K562 (cell line): ENCODE measurements around the gene MUSK.

Experiments
- BCL6 ChIP-seq: fragments of 250-450 bp; sonication (Bioruptor Pico); IDR thresholded peaks from 2 replicates; pipeline ENCODE4 v1.4.0; 2020
- BHLHE40 ChIP-seq: IDR thresholded peaks from 2 replicates; pipeline ENCODE4 v1.6.1; 2011; ENCODE audit warnings: low read length, improper control_type of control experiment
- CTCF ChIP-seq, 3 experiments: IDR thresholded peaks in 2 of 3; conservative IDR thresholded peaks in 1 of 3; 2 replicates each; pipeline ENCODE4 v1.5.1; 2011 to 2012; ENCODE audit warnings: low read length in 3 of 3, mild to moderate bottlenecking in 3 of 3, control low read depth in 2 of 3, improper control_type of control experiment in 1 of 3, inconsistent platforms in 1 of 3, low read depth in 1 of 3, mixed read lengths in 1 of 3, moderate library complexity in 1 of 3; ENCODE audit not compliant: insufficient read depth in 2 of 3
- DPF2 ChIP-seq: fragments of 450-650 bp; IDR thresholded peaks from 2 replicates; pipeline ENCODE4 v1.6.1; 2016
- EP400 ChIP-seq: fragments of 450-650 bp; IDR thresholded peaks from 2 replicates; pipeline ENCODE4 v1.6.1; 2017; ENCODE audit warnings: antibody characterized with exemption, mild to moderate bottlenecking, moderate library complexity
- EZH2 ChIP-seq: IDR thresholded peaks from 2 replicates; pipeline ENCODE4 v1.6.1; 2012; ENCODE audit warnings: low read depth, mild to moderate bottlenecking, inconsistent platforms, low read length, borderline replicate concordance
- HCFC1 ChIP-seq: IDR thresholded peaks from 2 replicates; pipeline ENCODE4 v1.6.1; 2012; ENCODE audit warnings: low read depth, low read length, improper control_type of control experiment
- KDM1A ChIP-seq, 2 experiments: fragments of 450-650 bp; IDR thresholded peaks; 2 replicates each; pipeline ENCODE4 v1.6.1; 2016; ENCODE audit warnings: mild to moderate bottlenecking in 2 of 2
- NR2F6 ChIP-seq: fragments of 450-650 bp; formaldehyde crosslinking; IDR thresholded peaks from 2 replicates; pipeline ENCODE4 v1.4.0; 2020; ENCODE audit warnings: mild to moderate bottlenecking
- SP1 ChIP-seq: sonication (generic); formaldehyde crosslinking; IDR thresholded peaks from 2 replicates; pipeline ENCODE4 v1.8.1; 2022; ENCODE audit warnings: mild to moderate bottlenecking, missing genetic modification reagents
- TBL1XR1 ChIP-seq, 2 experiments: IDR thresholded peaks; 2 replicates each; pipeline ENCODE4 v1.6.1; 2012; ENCODE audit warnings: improper control_type of control experiment in 2 of 2, low read length in 2 of 2, mild to moderate bottlenecking in 1 of 2
- TF ChIP-seq, protein P1 (sequence below), 2 experiments: fragments of 450-650 bp in 1 of 2; sonication (generic) in 1 of 2; formaldehyde crosslinking in 1 of 2; IDR thresholded peaks in 1 of 2; conservative IDR thresholded peaks in 1 of 2; 2 replicates each; pipeline versions ENCODE4 v1.6.1 to v1.8.1; 2016 to 2023; ENCODE audit warnings: mild to moderate bottlenecking in 2 of 2, moderate library complexity in 2 of 2, inconsistent platforms in 1 of 2, missing genetic modification reagents in 1 of 2
- TF ChIP-seq, protein P2 (sequence below): fragments of 250-450 bp; sonication (Bioruptor Pico); IDR thresholded peaks from 2 replicates; pipeline ENCODE4 v1.6.1; 2021; ENCODE audit warnings: mild to moderate bottlenecking
- TF ChIP-seq, protein P3 (sequence below): fragments of 450-650 bp; IDR thresholded peaks from 2 replicates; pipeline ENCODE4 v1.6.1; 2017; ENCODE audit warnings: antibody characterized with exemption, mild to moderate bottlenecking

DNA sequence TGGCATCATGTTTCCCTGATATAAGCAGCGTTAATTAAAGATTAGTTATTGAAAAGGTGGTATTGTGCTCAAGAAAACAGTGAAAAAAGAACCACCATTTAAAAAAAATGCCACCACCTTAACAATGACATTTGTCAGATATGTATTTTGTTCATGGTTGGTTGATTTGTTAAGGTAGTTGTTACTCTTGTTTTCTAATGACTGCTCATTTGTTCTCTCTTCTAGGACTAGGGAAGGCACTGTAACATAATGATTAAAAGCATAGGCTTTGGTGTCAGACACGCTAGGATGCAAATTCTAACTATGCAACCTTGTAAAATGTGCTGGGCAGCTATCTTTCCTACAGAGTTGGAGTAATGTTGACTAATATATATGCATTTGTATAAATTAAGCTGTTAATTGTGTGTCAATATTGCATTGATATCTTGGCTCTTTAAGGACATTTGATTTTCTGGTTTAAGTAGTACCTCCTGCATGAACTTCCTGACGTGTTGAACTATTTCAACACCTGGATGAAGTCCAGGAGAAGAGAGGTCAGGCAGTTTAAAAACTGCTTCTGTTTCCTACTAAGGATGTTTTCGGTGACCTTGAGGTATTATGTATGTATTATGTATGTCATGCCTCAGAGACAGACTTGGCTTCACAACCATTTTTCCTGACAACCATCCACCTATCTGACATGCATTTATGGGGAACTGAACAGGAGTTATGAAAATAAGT is 77.8 kb downstream of the MUSK start:
- TF ChIP-seq BCL6 (CRISPR knock-in tag): no peak
- no peak for TF ChIP-seq TBL1XR1 (IDR thresholded peaks at IDR 0.05; ENCODE audit: low read length in 2 of 2)
- TF ChIP-seq HCFC1: no peak
- no peak for TF ChIP-seq SP1 (CRISPR knock-in tag)
- TF ChIP-seq EZH2: no peak
- TF ChIP-seq, protein P1, sequence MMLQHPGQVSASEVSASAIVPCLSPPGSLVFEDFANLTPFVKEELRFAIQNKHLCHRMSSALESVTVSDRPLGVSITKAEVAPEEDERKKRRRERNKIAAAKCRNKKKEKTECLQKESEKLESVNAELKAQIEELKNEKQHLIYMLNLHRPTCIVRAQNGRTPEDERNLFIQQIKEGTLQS (IDR thresholded peaks at IDR 0.05): no peak
- TF ChIP-seq, protein P1 (CRISPR knock-in tag; conservative IDR thresholded peaks at IDR 0.05): no peak
- no peak for TF ChIP-seq CTCF (IDR thresholded peaks at IDR 0.05 in 2 of 3, conservative IDR thresholded peaks at IDR 0.05 in 1 of 3; ENCODE audit: insufficient read depth in 2 of 3, low read depth in 1 of 3, low read length in 3 of 3)
- TF ChIP-seq KDM1A (IDR thresholded peaks at IDR 0.05): no peak
- no peak for TF ChIP-seq BHLHE40
- TF ChIP-seq, protein P2, sequence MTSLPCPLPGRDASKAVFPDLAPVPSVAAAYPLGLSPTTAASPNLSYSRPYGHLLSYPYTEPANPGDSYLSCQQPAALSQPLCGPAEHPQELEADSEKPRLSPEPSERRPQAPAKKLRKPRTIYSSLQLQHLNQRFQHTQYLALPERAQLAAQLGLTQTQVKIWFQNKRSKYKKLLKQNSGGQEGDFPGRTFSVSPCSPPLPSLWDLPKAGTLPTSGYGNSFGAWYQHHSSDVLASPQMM (CRISPR knock-in tag): no peak
- TF ChIP-seq EP400: no peak
- TF ChIP-seq DPF2: no peak
- TF ChIP-seq, protein P3, sequence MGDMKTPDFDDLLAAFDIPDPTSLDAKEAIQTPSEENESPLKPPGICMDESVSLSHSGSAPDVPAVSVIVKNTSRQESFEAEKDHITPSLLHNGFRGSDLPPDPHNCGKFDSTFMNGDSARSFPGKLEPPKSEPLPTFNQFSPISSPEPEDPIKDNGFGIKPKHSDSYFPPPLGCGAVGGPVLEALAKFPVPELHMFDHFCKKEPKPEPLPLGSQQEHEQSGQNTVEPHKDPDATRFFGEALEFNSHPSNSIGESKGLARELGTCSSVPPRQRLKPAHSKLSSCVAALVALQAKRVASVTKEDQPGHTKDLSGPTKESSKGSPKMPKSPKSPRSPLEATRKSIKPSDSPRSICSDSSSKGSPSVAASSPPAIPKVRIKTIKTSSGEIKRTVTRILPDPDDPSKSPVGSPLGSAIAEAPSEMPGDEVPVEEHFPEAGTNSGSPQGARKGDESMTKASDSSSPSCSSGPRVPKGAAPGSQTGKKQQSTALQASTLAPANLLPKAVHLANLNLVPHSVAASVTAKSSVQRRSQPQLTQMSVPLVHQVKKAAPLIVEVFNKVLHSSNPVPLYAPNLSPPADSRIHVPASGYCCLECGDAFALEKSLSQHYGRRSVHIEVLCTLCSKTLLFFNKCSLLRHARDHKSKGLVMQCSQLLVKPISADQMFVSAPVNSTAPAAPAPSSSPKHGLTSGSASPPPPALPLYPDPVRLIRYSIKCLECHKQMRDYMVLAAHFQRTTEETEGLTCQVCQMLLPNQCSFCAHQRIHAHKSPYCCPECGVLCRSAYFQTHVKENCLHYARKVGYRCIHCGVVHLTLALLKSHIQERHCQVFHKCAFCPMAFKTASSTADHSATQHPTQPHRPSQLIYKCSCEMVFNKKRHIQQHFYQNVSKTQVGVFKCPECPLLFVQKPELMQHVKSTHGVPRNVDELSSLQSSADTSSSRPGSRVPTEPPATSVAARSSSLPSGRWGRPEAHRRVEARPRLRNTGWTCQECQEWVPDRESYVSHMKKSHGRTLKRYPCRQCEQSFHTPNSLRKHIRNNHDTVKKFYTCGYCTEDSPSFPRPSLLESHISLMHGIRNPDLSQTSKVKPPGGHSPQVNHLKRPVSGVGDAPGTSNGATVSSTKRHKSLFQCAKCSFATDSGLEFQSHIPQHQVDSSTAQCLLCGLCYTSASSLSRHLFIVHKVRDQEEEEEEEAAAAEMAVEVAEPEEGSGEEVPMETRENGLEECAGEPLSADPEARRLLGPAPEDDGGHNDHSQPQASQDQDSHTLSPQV: no peak
- no peak for TF ChIP-seq NR2F6 (CRISPR knock-in tag)
